Spleen (tissue), 11 donors: ENCODE results near the gene MED9. TPM values are rescaled to one million over a fixed set of nuclear protein-coding genes. Genes with fewer than 3 reads are reported as not detected.

Source experiments
- DNase-seq: peaks from one replicate; pipeline ENCODE4 v3.0.0-alpha.2; 2020
- H3K27ac ChIP-seq, 8 donors: fragments of 200-600 bp; sonication (generic) in 7 of 8; 1 replicate in 4 of 8; 2 replicates in 4 of 8; pipeline versions ENCODE4 v1.5.0 to v1.8.0; 2016 to 2021; ENCODE audit warnings: inconsistent platforms in 4 of 8, mild to moderate bottlenecking in 4 of 8, moderate library complexity in 1 of 8
- H3K27me3 ChIP-seq, 7 donors: fragments of 200-600 bp; sonication (generic) in 6 of 7; replicated peaks in 1 of 7; 1 replicate in 4 of 7; 2 replicates in 3 of 7; pipeline versions ENCODE4 v1.5.0 to v1.8.0; 2016 to 2021; ENCODE audit warnings: inconsistent platforms in 3 of 7, mild to moderate bottlenecking in 1 of 7
- H3K36me3 ChIP-seq, 6 donors: fragments of 200-600 bp; sonication (generic) in 5 of 6; 1 replicate in 4 of 6; 2 replicates in 2 of 6; pipeline versions ENCODE4 v1.5.0 to v1.8.0; 2016 to 2021; ENCODE audit warnings: inconsistent platforms in 2 of 6
- H3K4me1 ChIP-seq, 6 donors: fragments of 200-600 bp; sonication (generic) in 5 of 6; 1 replicate in 3 of 6; 2 replicates in 3 of 6; pipeline versions ENCODE4 v1.5.0 to v1.8.0; 2016 to 2021; ENCODE audit warnings: inconsistent platforms in 3 of 6
- H3K4me3 ChIP-seq, 8 donors: fragments of 200-600 bp; sonication (generic) in 7 of 8; 1 replicate in 4 of 8; 2 replicates in 4 of 8; pipeline versions ENCODE4 v1.5.0 to v1.8.0; 2016 to 2021; ENCODE audit warnings: inconsistent platforms in 4 of 8, mild to moderate bottlenecking in 4 of 8, moderate library complexity in 2 of 8
- H3K9me3 ChIP-seq, 8 donors: fragments of 200-600 bp; sonication (generic) in 7 of 8; 1 replicate in 4 of 8; 2 replicates in 4 of 8; pipeline versions ENCODE4 v1.5.0 to v1.8.0; 2016 to 2021; ENCODE audit warnings: inconsistent platforms in 4 of 8
- POLR2A ChIP-seq, 3 donors: fragments of 450-650 bp; IDR thresholded peaks; one replicate each; pipeline ENCODE4 v1.5.1; 2017; ENCODE audit warnings: antibody characterized with exemption in 3 of 3, mild to moderate bottlenecking in 1 of 3
- POLR2AphosphoS5 ChIP-seq, 3 donors: sonication (generic); formaldehyde crosslinking; IDR thresholded peaks; one replicate each; pipeline ENCODE4 v1.5.1; 2017; ENCODE audit warnings: antibody characterized with exemption in 3 of 3
- WGBS, 5 donors: extraction: QIAGEN DNeasy Blood & Tissue Kit in 3 of 5; methylation state at CpG; one replicate each; pipeline versions ENCODE4 v1.1.5 to v1.1.7; 2013 to 2018; 5-methylcytosine and 5-hydroxymethylcytosine counted together
- intact Hi-C: fragments of 100-400 bp; cut with DNase I; formaldehyde crosslinking; loops from one replicate; pipeline ENCODE4 v1.15.0; 2023; ENCODE audit warnings: low total_unique reads
- polyA plus RNA-seq, 3 donors: library from polyadenylated mRNA; stranded (reverse); fragments of 200-250 nt; gene quantifications; one replicate each; pipeline ENCODE4 v1.2.1, GENCODE V29; 2013
- total RNA-seq, 7 donors: library from RNA; depleted of rRNA in 3 of 7; stranded (reverse); fragments of >200 nt in 3 of 7; fragmentation: NEBNext Ultra II Directional in 4 of 7; extraction: Animal tissue kit (Norgen Biotek cat#: 25700) in 4 of 7; gene quantifications; one replicate each; pipeline versions ENCODE4 v1.1.0 to v1.2.1, GENCODE V29; 2016 to 2021
- TF ChIP-seq, protein P1 (sequence below), 11 experiments: fragments of 200-600 bp in 7 of 11; fragments of 450-650 bp in 4 of 11; sonication (generic) in 4 of 11; IDR thresholded peaks in 8 of 11; conservative IDR thresholded peaks in 3 of 11; 1 replicate in 7 of 11; 2 replicates in 4 of 11; pipeline versions ENCODE4 v1.4.0 to v1.8.0; 2016 to 2021; ENCODE audit warnings: antibody characterized with exemption in 11 of 11, inconsistent platforms in 4 of 11, mild to moderate bottlenecking in 1 of 11
- donor health status: healthy with polysubstance abuse.
- donor health status: DM: no; HTN: no; CAD: no; lungs with moderate emphysema.
- donor health status: DM: no; HTN: no; CAD: no.
- donor health status: Bipolar disorder and iron deficiency.
- donor health status: healthy.
- donor health status: DM: no; HTN: no; CAD: no.
- donor health status: DM: yes; HTN: yes; CAD: no.

The MED9 gene
- total and polyA plus RNA-seq, 10 donors: 8.5 to 19.2 (median 14.1) TPM

DNA sequence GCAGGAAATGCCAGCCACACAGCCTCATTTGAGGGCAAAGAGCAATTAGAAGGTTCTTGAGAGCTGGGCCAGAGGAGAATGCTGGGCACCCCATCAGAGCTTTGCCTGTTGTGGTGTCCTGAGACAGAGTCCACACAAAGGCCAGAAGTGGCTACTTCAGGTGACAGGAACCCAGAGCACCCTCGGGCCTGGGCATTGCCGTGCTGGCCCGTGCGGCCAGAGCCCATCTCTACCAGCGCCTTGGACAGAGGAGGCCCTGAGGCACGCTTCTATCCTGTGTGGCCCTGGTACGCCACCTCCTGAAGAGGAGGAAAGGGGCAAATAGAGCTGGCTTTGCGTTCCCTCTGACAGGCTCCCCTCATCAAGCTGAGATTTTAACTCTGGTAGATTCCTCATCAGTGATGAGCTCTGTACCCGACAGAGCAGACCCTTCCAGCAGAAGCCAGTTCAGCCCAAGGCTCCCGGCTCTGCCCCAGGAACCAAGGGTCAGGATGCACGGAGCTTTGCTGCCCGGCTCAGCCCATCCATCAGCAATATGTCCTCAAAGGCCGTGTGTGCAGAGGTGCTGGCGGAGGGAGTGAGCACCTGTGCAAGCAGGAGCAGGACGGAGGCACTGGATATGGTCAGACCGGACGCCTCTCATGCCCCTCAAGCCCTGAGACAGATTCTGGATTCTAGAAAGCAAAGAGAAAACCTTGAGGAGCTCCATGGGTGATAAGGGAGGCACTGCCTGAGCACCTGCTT lies 22.8 kb downstream of the MED9 start:
- peak; percentile 58 for DNase-seq
- Histone ChIP-seq H3K4me1 (peaks cover 18 to 31% (median 28%) of the 10 kb centered on the region in 6 donors), H3K4me3 (no peak overlapping the region), H3K9me3 (no peaks in the 10 kb centered on the region), H3K27ac (no peak overlapping the region), H3K36me3 (no peaks in the 10 kb centered on the region), H3K27me3 (peaks cover 0 to 26% (median 17%) of the 10 kb centered on the region in 7 donors)
- 81 to 91% (median 87%) methylated on average over 16 to 17 of the region's 17 CpGs for WGBS, 5 donors
- intact Hi-C loops: loop anchor here (5.0 to 10.0 kb wide), 2 partner anchors 73 to 115 kb away; no protein-coding TSS in a partner anchor
- no peak for TF ChIP-seq POLR2A (IDR thresholded peaks at IDR 0.05)
- no peak for TF ChIP-seq POLR2AphosphoS5 (IDR thresholded peaks at IDR 0.05)
- TF ChIP-seq, protein P1, sequence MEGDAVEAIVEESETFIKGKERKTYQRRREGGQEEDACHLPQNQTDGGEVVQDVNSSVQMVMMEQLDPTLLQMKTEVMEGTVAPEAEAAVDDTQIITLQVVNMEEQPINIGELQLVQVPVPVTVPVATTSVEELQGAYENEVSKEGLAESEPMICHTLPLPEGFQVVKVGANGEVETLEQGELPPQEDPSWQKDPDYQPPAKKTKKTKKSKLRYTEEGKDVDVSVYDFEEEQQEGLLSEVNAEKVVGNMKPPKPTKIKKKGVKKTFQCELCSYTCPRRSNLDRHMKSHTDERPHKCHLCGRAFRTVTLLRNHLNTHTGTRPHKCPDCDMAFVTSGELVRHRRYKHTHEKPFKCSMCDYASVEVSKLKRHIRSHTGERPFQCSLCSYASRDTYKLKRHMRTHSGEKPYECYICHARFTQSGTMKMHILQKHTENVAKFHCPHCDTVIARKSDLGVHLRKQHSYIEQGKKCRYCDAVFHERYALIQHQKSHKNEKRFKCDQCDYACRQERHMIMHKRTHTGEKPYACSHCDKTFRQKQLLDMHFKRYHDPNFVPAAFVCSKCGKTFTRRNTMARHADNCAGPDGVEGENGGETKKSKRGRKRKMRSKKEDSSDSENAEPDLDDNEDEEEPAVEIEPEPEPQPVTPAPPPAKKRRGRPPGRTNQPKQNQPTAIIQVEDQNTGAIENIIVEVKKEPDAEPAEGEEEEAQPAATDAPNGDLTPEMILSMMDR (IDR thresholded peaks at IDR 0.05 in 8 of 11, conservative IDR thresholded peaks at IDR 0.05 in 3 of 11): no peak

DNA sequence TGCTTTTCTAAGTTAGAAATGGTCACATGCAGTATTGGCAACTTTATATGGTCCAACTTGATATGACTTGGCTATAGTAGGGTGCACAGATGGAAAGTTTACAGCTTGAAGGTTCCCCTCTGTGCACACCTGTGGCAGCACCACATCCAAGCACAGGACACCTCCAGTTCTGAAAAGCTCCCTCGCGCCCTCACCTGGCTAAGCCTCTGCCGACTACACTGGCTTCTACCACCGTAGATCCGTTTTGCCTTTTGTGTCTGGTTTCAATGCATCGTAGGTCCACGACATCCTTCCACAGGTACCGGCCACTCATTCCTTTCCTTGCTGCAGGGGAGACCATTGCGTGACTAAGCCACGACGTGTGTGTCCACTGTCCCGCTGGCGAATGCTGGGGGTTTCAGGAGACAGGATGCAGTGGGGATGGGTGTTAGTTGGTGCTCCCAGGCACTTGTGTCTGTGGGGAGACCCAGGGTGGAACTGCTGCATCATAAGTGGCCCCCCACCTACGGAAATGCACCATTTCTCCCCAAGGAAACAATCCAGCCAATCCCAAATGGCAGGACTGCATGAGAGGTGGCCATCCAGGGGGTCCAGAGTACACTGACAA lies 24.3 kb downstream of the MED9 start:
- TF ChIP-seq POLR2A (IDR thresholded peaks at IDR 0.05) (no peak), POLR2AphosphoS5 (IDR thresholded peaks at IDR 0.05) (no peak)
- TF ChIP-seq, protein P1 (IDR thresholded peaks at IDR 0.05 in 8 of 11, conservative IDR thresholded peaks at IDR 0.05 in 3 of 11): no peak
- peaks cover 0 to 11% (median 4%) of the 10 kb centered on the region in 7 donors for H3K27me3 ChIP-seq
- no peak overlapping the region for H3K27ac ChIP-seq
- peaks cover 5 to 19% (median 14%) of the 10 kb centered on the region in 6 donors for H3K4me1 ChIP-seq
- no peak overlapping the region for H3K4me3 ChIP-seq
- intact Hi-C loops: loop anchor here (10.0 kb wide), 1 partner anchor 114 kb away; no protein-coding TSS in a partner anchor
- WGBS, 5 donors: 42 to 81% (median 77%) methylated on average over 14 of the region's 14 CpGs
- H3K36me3 ChIP-seq: no peaks in the 10 kb centered on the region
- H3K9me3 ChIP-seq: no peaks in the 10 kb centered on the region
- peak; percentile 54 for DNase-seq

DNA sequence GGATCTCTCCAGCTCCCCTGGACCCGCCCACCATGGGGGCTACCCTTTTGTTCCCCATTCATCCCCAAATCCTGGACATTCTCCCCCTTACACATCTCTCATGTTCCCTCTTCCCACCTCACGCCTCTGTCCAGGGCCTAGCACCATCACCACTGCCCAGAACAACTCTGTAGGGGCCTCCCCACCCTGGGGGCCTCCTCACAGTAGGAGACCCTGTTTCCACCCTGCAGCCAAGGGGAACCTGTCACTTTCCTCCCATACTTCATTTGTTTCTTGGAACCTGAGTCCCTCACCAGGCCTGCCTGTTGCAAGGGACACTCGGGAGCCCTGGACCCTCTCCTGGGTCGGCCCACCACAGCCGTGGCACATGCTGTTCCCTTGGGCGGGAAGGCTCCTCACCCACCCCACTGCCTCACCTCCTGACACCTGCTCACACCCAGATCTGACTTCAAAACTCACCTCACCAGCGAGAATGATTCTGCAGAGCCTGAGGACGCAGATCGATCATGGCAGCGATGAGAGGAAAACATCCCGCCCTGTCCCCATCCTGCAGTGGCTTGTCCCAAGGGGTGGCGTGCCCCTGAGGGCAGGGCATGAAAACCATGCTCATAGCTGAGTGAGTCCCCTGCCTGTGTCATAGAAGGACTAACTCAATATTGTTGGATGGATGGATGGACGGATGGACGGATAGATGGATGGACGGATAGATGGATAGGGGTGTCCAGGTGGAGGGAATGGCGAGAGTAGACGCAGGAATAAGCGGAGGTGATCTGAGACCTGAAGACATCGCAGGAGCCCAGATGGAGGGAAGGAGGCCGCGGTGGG lies 26.2 kb downstream of the MED9 start:
- no peaks in the 10 kb centered on the region for H3K36me3 ChIP-seq
- WGBS, 5 donors: 90 to 94% (median 91%) methylated on average over 21 of the region's 21 CpGs
- TF ChIP-seq POLR2AphosphoS5 (IDR thresholded peaks at IDR 0.05) (no peak), POLR2A (IDR thresholded peaks at IDR 0.05) (no peak)
- TF ChIP-seq, protein P1 (IDR thresholded peaks at IDR 0.05 in 8 of 11, conservative IDR thresholded peaks at IDR 0.05 in 3 of 11): no peak
- DNase-seq: peak; percentile 44
- intact Hi-C loops: loop anchor here (10.0 kb wide), 1 partner anchor 112 kb away; no protein-coding TSS in a partner anchor
- H3K4me3 ChIP-seq: no peak overlapping the region
- H3K9me3 ChIP-seq: no peaks in the 10 kb centered on the region
- H3K27ac ChIP-seq: no peak overlapping the region
- H3K27me3 ChIP-seq: no peaks in the 10 kb centered on the region
- peaks cover 0 to 19% (median 11%) of the 10 kb centered on the region in 6 donors for H3K4me1 ChIP-seq
